ENCODE measurements around the gene LRRC37A3.
"Not testable (repeated sequence)": the region's sequence is repeated elsewhere in the genome, so short reads cannot be mapped to it uniquely, and the experiment has no call there.

Gene LRRC37A3

GRCh38 chr17:64829824-64830630 is 89.3 kb downstream of the LRRC37A3 start:
- DNase-seq: not testable (repeated sequence)

DNA sequence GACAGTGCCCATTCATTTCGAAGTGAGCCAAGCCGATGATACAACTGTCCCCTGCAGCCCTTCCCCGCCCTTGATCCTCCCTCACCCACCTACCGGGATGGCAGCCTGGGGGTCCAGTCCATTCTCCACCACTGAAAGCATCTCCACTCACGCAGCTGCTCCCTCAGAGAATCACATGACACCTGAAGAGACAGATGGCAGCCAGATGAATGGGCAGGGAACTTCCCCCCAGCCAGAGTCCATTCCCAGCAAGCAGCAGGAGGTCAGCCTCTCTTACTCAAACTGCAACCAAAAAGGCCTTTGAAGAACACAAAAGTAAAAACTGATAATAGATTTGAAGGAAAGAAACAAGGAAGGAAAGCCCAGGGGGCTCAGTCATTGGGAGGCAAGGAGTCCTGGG is 90.2 kb downstream of the LRRC37A3 start:
- not testable (repeated sequence) for DNase-seq

DNA sequence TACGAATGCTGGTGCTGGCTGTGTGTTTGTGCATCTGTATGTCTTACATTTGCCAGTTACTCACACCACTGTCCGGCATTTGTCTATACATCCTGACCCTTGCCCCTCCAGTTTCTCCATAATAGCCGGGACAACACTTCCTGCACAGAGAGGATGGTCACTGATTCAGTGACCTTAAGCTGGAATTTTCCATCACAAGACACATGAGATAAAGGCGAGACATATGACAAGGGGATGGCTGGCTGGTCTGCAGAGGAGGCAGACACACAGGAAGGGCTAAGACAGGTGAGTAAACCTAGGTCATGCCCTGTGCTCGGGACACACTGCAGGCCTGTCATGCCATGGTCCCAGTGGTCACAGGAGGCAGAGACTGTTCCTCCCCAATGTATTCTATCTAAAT is 100.4 kb downstream of the LRRC37A3 start:
- not testable (repeated sequence) for DNase-seq

GRCh38 chr17:64815833-64816198 is 103.5 kb downstream of the LRRC37A3 start:
- not testable (repeated sequence) for DNase-seq

GRCh38 chr17:64814993-64815832 is 104.1 kb downstream of the LRRC37A3 start:
- DNase-seq: not testable (repeated sequence)

DNA sequence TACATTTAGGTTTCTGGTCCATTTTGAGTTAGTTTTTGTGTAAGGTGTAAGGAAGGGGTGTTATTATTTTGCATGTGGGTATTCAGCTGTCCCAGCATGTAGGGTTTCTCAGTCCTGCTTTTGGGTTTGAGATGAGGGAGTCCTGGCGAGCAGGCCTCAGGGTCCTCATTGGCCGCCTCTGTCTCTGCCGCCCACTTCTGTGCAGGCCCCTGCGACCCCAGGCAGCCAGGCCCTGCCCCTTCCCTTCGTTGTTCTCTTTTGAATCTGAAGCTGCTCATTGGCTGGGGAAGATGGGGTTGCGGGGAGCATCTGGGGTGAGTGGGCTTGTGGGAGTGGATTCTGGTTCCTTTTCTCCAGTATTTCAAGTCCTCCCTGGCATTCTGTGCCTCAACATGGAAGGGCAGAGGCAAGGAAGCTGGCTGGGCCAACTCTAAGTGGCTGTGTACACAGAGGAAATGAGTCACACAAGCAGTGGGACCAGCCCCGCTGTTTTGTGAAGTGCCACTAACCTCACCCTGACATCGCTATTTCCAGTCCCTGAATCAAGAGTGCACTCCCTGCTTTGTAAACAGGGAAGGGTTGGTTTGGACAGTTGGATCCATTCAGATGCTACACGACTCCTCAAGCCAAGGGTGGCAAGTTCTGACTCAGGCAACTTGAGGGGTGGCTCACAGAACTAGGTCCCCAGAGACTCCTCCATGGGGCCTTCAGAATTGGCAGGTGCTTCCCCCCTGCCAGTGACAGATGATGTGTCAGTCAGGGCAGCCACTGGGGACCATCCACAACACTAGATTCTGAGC is 110.9 kb downstream of the LRRC37A3 start:
- DNase-seq: not testable (repeated sequence)
